ENCODE data around the gene GRN.
"Not testable (repeated sequence)": the region's sequence is repeated elsewhere in the genome, so short reads cannot be mapped to it uniquely, and the experiment has no call there.

The GRN gene

DNA sequence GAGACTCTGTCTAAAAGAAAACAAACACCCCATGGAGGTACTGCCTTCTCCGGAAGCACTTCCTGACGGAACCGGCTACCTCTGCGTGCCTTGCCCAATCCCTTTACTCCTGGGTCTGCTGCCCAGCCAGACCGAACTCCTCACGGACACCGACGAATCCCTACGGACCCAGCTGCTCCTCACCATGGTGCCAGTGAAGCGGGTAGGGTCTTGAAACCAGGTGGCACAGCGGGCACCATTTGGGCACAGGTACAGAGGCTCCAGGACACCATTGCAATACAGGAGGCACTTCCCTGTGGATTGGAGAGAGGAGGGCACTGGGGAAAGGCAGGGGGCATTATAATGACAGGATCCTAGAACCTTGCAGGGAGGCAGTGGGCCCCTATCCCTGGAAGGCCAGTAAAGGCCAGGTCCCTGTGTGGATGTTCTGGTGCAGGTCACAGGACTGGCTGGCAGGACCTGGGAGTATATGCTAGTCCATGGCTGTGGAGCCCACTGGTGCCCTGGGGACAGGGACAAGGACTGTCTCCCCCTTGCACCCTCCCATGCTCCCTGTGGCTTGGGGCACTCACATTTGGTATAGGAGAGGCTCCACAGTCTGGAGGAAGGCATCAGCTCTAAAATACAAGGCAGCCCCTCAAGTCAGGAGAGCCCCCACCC lies 22.7 kb upstream of the GRN start:
- no peak for DNase-seq

DNA sequence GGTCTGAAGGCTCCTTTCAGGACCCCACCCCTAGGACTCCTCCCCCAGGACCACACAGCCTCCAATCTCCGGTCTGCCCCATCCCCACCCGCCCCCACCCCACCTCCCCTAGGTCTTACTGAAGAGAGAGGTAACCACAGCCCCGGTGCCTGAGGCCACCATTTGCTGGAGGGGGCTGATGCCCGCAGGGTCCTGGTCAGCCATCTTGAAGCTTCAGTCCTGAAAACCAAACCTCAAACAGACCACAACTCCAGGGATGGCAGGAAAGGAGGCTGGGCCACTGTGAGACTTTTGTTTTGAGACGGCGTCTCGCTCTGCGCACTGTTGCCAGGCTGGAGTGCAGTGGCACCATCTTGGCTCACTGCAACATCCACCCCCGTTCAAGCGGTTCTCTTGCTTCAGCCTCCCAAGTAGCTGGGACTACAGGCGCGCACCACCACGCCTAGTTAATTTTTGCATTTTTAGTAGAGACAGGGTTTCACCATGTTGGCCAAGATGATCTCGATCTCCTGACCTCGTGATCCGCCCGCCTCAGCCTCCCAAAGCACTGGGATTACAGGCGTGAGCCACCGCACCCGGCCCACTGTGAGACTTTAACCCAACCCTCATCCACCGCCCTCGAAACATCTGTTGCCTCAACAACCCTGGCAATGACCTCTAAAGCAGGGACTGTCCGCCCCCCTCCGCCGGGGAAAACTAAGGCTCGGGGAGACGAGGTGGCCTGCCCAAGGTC lies 21.6 kb upstream of the GRN start:
- no peak for DNase-seq

DNA sequence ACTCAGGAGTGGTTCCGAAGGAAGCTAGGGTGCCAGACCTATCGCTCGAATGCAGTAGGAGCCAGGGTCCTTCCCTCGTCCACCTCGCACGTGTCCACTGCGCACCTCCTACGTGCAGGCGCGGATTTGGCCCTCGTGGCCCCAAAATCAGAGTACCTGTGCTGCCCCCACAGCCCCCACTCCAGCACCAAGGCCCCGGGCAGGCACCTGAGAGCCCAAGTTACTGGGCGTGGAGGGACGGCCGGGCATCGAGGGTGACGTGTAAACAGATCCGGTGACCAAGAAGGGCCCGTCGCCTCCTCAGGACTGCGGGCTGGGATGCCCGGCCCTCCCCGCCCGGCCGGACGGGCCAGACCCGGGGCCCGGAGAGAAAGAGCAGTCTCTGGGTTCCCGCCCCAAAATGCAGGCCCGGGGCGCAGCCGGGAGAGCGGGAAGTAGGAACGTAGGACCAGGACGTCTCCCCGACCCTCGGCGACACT lies 21.0 kb upstream of the GRN start:
- DNase-seq = no peak

DNA sequence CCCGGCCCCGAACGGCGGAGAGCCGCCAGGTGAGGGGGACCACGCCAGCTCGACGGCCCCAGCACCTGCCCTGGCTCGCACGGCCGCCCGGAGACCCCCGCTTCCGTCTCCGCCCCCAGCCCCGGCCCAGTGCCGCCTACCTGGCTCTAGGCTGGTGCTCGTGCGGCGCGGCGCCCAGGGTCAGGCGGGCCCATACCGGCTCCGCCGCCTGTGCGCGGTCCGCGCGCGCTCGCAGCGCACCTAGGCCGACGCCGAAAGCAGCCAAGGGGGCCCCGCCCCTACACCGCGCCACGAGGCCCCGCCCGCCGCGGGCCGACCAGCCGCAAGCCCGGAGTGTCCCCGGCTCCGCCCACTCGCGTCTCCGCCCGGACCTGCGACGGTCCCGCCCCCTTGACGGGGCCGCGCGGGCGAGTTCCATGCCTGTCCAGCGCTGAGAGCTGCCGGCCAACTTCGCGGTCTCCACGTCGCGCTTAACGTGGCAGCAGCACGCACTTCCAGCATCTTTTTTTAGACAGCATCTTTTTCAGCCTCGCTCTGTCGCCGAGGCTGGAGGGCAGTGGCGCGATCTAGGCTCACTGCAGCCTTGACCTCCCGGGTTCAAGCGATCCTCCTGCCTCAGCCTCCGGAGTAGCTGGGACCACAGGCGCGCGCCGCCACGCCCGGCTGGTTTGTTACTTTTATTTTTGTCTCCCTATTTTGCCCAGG lies 20.4 kb upstream of the GRN start, which contains the start of gene SLC25A39:
TSS of gene SLC25A39 (minus strand) at position 253 of the 705 bp plus-strand sequence. CDS start 1,261 bp downstream, outside the sequence.
- DNase-seq = peak; percentile 98

DNA sequence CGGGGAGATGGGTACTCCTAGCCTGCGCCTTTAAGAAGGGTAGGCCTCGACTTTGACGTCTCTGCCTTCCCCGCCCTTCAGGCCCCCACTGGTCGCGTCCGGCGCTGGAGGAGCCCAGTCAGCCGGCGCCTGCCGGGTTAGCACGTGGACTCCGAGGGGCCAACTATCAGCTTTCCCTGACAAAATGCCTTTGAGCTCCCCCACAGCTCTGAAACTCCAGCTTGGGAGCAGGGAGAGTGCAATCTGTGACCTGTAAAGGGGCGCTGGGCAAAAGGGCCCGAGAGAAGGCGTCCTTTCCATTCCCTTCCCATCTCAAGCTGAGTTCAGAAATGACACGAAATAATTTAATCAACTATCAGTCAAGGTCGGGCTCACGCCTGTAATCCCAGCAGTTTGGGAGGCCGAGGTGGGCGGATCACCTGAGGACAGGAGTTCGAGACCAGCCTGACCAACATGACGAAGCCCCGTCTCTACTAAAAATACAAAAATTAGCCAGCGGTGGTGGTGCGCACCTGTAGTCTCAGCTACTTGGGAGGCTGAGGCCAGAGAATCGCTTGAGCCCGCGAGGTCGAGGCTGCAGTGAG lies 18.1 kb upstream of the GRN start:
- peak; percentile 99 for DNase-seq

DNA sequence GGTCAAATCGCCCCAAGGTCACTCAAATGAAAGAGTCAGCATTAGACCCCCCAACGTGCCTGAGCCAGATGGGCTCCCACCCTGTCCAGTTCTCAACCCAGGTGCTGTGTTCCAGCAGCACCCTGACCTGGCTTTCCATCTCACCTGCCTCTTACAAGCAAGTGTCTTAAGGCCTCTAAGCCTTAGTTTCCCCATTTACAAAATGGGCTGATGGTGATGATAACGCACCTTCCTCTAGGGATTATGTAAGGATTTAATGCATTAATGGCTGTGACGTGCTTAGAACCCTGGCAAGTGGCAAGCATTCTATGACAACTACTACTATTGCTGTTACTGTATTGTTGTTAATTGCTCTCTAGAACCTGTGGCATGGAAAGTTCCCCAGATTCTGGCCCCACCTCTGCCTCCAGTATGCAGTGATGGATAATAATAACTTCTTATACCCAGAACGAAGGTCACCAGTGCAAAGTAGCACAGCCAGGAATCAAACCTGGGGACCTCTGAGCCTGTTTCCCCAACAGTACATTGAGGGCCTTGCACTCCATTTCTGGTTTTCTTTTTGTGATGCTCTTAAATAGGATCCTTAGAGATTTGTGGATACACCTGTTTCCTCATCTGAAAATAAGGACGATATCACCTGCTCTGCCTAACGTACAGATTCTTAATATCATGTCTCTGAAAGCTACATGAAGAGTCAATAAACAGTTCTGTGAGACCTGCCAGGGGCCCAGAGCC lies 17.2 kb upstream of the GRN start:
- DNase-seq = no peak

DNA sequence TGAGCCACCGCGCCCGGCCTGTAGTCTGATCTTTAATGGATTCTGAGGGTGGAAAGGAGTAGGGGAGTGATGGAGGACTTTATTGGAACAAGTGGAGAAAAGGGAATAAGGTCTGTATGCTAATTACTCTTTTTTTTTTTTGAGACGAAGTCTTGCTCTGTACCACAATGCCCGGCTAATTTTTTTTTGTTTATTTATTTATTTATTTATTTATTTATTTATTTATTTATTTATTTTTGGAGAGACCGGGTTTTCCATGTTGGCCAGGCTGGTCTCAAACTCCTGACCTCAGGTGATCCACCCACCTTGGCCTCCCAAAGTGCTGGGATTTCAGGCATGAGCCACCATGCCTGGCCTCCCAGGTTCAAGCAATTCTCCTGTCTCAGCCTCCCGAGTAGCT lies 15.6 kb upstream of the GRN start:
- not testable (repeated sequence) for DNase-seq

DNA sequence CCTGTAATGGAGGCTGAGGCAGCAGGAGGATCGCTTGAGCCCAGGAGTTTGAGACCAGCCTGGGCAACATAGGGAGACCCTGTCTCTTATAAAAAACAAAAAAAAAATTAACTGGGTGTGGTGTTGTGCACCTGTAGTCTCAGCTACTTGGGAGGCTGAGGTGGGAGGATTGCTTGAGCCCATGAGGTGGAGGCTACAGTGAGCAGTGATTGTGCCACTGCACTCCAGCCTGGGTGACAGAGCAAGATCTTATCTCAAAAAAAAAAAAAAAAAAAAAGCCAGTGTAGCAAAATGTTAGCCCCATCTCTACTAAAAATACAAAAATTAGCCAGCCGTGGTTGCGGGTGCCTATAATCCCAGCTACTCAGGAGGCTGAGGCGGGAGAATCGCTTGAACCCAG lies 14.8 kb upstream of the GRN start:
- not testable (repeated sequence) for DNase-seq

DNA sequence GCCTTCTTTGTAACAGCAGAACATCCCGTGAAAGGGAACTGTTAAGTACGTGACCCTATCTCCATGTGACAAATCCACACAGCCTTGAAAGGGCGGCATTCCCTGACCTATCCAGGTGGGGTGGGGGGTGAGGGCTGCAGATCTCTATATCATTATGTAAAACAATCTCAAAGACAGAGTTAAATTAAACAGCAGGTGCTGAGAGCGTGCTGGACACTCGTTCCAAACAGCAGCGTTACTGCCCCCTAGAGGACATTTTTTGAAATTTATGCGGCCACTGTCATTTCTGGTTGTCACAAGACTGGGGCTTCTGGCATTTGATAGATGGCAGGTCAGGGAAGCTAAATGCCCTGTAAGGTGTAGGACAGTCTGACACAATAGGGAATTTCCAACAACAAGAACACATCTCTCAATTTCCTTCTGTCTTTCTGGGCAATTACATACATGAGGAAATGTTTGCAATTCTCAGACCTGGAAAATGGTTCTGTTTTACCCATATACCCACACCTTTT lies 13.8 kb upstream of the GRN start:
- peak; percentile 84 for DNase-seq

DNA sequence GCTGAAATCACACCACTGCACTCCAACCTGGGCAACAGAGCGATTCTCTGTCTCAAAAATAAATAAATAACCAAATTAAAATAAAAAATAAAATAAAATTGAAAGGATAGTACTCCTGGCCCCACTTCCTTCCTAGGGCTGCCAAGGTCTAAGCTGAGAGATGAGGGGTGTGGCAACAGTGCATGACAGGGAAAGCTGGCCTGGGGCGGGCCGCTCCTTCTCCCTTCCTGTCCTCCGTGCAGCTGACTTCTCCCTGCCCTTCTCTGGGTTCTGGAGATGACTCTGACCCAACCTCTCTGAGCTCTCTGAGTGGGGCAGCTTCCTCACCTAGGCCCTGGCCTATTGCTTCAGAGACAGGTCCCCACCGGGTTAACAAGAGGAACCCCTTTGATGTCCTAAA lies 11.7 kb upstream of the GRN start:
- DNase-seq = no peak

DNA sequence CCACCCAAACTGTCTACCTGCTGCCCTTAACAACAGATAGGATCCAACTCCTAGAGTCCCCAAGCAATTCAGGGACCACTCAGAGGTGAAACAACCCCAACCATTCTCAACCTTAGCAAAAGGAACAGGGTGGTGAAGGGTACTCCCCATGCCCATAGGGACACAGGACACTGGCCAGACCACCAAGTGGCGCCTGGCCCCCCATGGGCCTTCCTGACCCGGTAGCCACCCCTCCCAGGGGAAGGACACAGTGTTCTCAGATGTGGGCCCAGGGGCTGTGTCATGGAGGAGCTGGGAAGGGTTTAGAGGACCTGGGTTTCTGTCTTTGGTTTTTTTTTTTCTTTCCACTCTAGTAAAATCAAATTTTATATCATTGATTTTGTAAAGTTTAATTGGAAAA lies 10.8 kb upstream of the GRN start:
- DNase-seq = no peak

DNA sequence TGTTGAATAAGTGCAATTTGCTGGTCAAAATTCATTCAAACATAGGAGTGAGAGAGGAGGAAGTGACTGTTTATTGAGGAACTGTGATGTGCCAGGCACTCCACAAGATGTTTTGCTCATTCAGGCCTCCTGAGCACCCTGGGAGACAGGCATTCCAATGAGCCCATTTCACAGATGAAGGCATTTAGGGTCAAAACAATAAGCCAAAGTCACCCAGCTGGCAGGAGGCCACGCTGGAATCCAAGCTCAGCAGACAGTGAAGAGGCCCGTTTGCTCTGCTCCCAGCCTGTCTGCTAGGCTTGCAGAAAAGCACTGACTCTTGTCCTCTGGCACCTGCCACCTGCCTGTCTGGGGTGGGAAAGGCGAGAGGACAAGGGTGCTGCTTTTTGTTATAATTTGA lies 10.4 kb upstream of the GRN start:
- DNase-seq = no peak

DNA sequence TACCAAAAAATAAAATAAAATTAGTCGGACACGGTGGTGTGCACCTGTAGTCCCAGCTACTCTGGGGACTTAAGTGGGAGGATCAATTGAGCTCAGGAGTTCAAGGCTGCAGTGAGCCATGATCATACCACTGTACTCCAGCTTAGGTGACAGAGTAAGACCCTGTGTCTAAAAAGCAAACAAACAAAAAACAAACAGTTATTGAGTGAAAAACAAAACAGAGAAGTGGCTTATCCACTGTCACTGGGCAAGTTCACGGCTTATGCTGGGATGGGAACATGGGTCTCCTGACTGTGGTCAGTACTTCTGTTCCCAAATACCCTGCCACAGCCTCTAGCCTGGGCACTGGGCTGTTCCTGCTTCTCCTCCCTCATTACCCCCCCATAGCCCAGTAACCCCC lies 9.5 kb upstream of the GRN start:
- DNase-seq = no peak

DNA sequence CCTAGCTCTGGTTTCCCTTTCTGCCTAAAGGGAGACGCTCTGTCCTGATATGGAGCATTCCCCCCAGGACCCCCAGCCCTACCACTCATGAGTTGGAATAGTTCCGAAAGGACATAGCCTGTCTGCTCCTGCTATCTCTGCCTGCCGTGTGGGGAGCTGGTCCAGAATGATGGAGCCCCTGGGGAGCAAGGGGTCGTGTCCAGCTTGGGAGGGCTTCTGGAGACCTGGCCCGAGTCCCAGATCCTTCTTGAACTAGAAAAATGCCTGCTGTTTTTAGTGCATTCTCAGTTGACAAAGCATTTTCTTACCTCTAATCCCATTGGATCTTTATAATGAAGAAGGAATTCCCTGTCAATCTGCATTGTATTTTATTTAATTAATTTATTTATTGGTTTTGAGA lies 9.1 kb upstream of the GRN start:
- no peak for DNase-seq

DNA sequence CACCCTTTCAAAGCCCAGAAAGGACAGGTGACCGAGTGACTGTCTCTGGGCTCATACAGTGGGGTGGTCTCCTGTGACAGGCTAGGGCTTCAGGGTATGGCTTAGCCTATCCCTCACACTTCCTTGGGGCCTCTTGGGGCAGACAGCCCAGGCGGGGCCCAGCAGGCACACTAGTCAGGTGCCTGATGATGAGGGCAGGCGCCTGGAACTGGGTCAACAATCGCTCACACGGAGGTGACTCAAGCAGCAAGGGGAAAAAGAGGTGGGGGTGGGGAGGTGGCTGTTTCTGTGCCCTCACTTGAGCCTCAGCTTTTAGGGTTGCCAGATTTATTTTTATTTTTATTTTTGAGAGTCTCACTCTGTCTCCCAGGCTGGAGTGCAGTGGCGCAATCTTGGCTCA lies 6.4 kb upstream of the GRN start:
- no peak for DNase-seq

DNA sequence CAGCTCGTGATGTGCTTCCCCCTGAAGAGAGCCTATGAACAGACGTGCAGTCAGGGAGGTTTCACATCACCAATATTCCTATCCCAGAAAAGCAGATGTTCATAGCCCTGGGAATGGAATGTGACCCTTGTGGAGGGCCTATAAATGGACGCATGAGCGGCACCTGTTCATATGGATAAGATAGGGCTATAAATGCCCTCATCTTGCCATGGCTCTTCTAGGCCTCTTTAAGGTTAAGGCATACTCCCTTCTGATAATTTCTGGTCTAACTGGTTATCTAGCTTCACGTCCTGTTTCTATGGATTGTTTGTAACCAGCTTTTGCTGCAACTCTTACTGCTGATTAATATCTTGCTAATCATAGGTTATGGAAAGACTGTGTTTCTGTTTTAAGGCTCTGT lies 4.5 kb upstream of the GRN start:
- DNase-seq = not testable (repeated sequence)

DNA sequence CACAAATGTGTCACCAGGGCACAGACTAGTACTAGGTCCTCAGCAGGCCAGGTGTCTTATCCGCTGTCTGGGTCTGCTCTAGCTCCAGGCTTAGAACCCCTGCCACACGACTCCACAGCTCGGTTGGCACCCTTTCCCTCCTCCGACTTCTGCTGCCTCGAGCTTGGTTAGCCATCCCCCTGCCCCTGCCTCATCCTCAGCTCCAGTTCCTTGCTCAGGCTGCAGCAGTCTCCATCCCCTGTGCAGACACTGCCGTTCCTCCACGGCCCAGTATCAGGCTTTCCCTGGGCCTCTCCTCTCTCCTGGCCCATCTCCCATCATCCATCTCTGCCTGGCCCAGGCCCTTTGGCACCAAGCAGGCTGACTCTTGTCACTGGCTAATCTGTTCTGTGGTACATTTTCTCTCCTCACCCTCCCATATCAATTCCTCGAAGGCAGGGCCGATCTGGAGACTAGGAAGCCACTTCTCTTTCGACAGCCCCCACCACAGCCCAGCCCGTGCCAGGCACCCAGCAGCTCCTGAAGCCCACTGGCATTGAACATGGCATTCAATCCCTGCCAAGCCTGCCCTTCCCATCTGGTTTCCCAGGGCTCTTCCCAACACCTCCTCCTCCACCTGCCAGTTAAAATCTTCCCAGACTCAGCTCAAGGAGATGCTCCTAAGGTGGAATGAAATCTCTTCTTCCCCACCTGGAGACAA lies 1.4 kb upstream of the GRN start:
- DNase-seq = no peak

DNA sequence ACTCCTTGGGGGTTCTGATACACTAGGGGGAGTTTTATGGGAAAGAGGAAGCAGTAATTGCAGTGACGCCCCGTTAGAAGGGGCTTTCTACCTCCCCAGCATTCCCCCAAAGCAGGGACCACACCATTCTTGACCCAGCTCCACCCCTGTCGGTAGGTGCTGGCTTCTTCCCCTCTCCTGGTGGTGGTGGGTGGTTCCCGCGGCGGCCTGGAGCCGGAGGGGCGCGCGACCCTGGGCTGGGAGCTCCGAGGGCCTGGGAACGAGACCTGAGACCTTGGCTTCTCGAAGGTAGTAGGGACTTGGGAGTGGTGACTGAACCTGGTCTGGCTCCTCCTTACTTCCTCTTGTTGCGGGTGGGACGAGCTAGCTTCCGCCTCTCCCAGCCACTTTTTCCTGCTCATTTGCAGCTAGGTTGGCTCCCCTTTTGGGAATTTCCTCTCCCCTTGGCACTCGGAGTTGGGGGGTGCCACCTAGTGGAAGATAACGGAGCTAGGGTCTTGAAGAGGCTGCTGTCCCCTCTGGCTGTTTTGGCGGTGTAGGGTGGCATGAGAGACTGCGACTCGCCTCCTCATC lies 438 bp downstream of the GRN start:
- DNase-seq = peak; percentile 84

DNA sequence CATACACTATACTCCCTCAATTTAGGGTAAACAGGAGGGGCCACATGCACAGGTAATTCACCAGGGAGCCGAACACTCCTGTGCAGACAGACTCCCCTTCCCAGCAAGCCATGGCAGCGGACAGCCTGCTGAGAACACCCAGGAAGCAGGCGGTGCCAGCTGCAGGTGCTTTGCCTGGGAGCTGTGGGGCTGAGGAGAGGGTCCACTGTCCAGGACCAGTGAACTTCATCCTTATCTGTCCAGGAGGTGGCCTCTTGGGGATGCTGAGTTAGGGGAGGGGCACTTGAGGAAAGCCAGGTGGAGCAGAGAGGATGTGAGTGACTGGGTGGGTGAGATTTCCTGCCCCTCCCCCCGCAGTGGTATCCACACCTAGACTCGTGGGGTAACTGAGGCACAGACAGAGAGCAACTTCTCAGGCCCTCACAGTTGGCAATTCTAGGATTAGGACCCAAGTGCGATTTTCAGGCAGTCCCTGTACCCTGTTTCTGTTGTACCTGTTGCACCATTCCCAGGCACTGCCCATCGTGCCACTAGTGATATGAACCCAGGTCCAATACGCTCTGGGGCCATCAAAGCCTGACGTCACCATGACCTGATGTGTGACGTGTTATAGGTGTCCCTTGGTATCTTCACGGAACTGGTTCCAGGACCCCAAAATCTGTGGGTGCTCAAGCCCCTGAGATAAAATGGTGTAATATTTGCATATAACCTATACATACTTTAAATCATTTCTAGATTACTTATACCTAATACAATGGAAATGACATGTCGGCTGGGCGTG lies 1.2 kb downstream of the GRN start:
- DNase-seq = no peak

DNA sequence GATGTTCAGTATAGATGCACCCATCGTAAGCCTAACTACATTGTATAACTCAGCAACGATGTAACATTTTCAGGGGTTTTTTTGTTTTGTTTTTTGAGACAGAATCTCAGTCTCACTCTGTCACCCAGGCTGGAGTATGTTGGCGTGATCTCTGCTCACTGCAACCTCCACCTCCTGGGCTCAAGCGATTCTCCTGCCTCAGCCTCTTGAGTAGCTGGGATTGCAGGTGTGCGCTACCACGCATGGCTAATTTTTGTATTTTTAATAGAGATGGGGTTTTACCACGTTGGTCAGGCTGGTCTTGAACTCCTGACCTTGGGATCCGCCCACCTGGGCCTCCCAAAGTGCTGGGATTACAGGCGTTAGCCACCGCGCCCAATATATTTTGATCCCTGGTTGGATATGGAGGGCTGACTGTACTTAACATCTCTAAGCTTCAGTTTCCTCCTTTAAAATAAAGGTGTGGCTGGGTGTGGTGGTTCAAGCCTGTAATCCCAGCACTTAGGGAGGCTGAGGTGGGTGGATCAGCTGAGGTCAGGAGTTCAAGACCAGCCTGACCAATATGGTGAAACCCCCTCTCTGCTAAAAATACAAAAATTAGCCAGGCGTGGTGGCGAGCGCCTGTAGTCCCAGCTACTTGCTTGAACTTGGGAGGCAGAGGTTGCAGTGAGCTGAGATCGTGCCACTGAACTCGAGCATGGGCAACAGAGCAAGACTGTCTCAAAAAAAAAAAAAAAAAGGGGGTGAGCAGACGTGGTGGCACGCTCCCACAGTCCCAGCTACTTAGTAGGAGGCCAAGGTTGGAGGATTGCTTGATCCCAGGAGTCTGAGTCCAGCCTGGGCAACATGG lies 2.3 kb downstream of the GRN start:
- DNase-seq = not testable (repeated sequence)
